GM18861 (cell line): ENCODE results near the gene SNX32.
"Not testable (repeated sequence)": the region's sequence is repeated elsewhere in the genome, so short reads cannot be mapped to it uniquely, and the experiment has no call there.

ENCODE experiments used
- ATAC-seq: cut with Tn5 transposase; IDR thresholded peaks from one replicate; pipeline ENCODE4 v1.9.1; 2021; ENCODE audit not compliant: unreplicated experiment

The SNX32 gene

GRCh38 chr11:65822776-65823528 is 10.8 kb upstream of the SNX32 start:
- ATAC-seq, result no peak

- ATAC-seq, result no peak
Measured at GRCh38 chr11:65826984-65827735, 6.6 kb upstream of the SNX32 start.

DNA sequence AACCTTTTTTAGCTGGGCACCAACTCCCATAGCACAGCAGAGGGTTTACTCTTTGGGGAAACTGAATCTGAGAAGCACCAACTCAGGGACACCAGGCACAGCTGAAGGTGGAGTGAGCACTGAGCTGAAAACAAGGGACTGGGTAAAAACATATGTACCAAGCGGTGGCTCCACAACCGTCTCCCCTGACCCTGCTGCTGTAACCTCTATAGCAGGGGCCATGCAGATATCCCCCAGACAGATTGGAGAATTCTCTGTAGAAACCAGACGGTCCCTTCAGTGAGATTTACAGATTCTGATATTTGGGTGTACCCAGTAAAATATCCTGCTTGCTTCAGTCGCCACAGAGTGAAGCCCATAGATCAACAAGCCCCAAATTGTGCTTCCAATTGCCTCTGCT is 4.3 kb upstream of the SNX32 start:
- ATAC-seq, result no peak

GRCh38 chr11:65832231-65832630 is 1.5 kb upstream of the SNX32 start:
- not testable (repeated sequence) for ATAC-seq

- no peak for ATAC-seq
Measured at GRCh38 chr11:65834202-65834601, 439 bp downstream of the SNX32 start.

- ATAC-seq, result no peak
Measured at GRCh38 chr11:65842144-65842543, 8.4 kb downstream of the SNX32 start.

GRCh38 chr11:65843811-65844210 is 10.0 kb downstream of the SNX32 start:
- ATAC-seq, result no peak

DNA sequence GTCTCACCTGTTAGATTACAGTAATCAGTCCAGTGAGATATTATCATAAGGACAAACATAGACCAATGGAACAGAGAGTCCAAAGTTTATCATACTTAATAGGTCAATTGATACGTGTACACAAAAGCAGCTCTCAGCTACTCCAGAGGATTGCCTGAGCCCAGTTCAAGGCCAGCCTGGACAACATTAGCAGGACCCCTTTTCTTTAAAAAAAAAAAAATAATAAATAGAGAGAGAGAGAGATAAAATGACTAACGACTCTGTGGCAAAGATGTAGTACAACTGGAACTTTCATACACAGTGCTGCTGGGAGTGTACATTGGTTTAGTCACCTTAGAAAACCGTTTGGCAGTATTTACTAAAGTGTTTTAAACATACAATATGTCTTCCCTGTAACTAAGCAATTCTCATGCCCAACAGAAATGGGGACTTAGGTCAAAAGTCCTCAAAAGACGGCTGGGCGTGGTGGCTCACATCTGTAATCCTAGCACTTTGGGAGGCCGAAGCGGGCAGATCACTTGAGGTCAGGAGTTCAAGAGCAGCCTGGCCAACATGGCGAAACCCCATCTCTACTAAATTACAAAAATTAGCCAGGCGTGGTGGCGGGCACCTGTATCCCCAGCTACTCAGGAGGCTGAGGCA is 10.6 kb downstream of the SNX32 start:
- ATAC-seq, result no peak

- ATAC-seq, result no peak
Measured at GRCh38 chr11:65847746-65848145, 14.0 kb downstream of the SNX32 start.

GRCh38 chr11:65848693-65849092 is 14.9 kb downstream of the SNX32 start:
- ATAC-seq, result not testable (repeated sequence)

DNA sequence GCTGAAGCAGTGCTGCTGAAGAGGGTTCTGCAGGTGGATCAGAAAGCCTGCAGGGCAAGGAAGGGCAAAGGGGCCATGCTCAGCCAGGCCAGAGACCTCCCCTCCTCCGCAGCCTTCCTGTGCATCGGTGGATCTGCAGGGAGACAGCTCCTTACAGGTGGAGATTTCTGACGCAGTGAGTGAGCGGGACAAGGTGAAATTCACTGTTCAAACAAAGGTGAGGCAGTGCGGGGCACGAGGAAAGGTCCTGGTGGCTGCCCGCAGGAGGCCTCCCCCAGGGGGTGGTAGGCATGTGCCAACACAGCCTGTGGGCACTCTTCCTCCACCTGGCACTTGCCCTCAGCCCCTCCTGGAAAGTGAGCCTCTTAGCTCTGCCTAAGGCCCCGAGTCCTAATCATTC is 15.6 kb downstream of the SNX32 start:
- ATAC-seq, result no peak

GRCh38 chr11:65849771-65850216 is 16.0 kb downstream of the SNX32 start:
- no peak for ATAC-seq

- no peak for ATAC-seq
Measured at GRCh38 chr11:65850217-65851082, 16.7 kb downstream of the SNX32 start.

- no peak for ATAC-seq
Measured at GRCh38 chr11:65851083-65851579, 17.4 kb downstream of the SNX32 start.

DNA sequence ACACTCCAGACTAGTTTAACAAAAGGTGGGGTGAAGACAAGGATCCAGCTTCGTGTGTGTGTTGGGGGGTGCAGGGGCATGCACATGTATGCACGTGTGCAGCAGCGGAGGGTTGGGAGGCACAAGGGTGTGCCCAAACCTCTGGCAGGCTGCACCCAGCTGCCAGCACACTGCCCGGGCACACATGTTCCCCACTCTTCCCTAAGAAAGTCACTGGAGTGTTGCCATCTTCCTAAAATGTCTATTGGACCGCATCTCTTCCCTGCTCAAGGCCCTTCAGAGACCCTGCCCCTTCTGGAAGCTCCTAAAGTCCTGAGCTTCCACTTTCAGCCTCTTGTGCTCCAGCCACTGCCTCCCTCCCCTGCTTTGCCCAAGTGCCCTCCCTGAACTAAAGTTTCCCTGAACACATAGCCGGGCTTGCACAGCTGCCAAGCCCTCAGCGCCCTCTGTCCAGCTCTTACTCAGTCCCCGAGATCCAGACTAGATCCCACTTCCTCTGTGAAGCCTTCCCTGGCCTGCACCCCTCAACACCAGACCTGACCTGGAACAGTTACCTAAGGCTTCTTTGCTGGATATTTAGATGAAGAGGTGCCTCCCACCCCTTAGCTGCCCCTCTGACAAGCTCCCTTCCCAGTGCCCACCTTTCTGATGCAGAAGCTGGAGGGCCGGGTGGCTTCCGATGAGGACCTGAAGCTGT is 18.2 kb downstream of the SNX32 start:
- ATAC-seq, result no peak

DNA sequence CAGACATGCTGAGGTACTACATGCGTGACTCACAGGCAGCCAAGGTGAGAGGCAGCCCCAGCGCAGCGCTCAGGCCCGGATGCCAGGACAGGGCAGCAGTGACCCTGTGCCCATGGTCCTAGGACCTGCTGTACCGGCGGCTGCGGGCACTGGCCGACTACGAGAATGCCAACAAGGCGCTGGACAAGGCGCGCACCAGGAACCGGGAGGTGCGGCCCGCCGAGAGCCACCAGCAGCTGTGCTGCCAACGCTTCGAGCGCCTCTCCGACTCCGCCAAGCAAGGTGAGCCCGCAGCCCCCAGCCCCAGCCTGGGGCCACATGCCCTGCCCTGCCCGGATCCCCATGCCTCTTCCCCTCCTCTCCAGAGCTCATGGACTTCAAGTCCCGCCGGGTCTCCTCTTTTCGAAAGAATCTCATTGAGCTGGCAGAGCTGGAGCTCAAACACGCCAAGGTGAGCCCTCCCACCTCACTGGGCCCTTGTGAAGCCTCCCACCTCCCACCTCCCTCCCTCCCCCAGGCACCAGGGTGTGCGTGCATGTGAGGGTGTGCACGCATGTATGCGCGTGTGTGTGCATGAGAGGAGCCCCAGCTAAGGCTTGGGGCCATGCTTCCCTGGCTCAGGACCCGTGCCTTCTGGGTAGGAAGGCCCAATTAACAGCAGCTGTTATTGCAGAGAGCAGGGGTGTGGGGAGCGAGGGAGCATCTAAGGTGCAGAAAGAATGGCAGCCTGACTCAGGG is 18.9 kb downstream of the SNX32 start:
- ATAC-seq, result no peak

- no peak for ATAC-seq
Measured at GRCh38 chr11:65853246-65853979, 19.6 kb downstream of the SNX32 start.

GRCh38 chr11:65854161-65854592 is 20.4 kb downstream of the SNX32 start:
- no peak for ATAC-seq
